Jurkat, Clone E6-1 (cell line): ENCODE data around the gene ZBTB7C.

ENCODE experiments used
- DNase-seq: peaks from one replicate; pipeline ENCODE4 v3.0.0-alpha.2; 2011; ENCODE audit warnings: low read depth, low spot score
- H3K4me3 ChIP-seq: 2 replicates; pipeline ENCODE4 v1.5.1; 2011; ENCODE audit warnings: mild to moderate bottlenecking, low read length, control low read depth, moderate library complexity

ZBTB7C gene

DNA sequence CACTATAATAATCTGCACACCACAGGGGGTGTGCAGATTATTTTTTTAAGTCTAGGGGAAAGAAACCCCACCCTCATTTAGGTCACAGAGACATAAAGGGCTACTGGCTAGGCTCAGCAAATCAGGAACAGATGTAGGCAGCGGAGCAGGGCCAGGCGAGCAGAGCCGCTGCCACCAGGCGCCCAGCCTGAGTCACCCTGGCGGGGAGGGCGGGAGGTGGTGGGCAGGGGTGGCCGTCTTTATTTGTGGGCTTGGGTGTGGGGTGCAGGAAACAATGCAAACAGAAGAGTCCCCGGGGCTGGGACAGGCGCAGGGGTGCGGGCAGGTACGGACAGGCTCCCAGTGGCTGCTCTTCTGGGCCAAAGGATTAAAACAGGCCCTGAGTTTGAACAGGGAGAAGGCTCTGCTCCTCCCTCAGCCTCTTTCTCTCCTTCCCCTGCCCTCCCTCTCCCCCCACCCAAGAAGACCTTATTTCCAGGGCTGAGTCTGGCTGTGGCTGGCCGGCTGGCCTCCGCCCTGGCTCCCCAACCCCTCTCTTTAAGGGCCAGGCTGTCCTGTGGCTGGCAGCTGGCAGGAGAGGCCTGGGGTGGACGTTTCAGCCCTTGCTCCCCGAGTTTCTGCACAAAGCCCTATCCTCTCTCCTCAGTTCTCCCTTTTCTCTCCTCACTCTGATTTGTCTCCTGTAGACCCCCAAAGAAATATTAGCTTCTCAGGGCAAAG, 335.8 kb downstream of the ZBTB7C start:
- H3K4me3 ChIP-seq = no peak overlapping the region
- DNase-seq = no peak

DNA sequence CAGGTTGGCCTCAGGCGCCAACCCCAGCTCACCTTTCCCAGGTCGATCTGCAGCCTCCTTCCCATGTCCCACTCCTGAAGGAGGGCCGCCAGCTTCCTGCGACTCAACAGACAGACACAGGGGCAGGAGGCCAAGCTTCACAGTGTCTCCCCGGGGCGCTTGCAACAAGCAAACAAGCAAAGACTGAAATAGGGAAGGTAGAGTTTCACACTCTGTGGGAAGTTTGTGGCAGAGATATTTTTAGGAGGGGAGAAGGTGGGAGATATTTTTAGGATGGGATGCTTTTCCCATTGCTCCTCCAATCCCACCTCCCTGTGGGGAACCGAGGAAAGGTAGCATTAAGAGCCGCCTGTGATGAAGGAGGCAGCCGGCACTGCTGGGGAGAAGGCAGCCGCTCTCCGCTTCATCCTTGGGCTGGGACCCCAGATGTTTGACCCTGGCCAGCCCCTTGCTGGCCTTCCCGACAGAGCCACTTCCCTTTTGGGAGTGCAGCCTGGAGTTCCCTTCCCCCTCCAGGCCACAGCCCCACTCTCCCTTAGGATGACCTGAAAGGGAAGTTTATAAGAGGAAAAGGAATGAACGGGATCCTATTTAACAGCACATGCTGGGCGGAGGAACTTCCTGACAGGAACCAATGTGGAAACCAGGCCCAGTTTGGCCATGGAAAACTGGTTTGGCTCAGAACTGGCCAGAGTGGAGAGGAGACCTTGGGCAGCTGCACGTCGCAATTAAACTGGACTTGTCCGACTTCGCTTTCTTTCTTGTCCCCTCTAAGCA, 336.6 kb downstream of the ZBTB7C start:
- no peak for DNase-seq
- H3K4me3 ChIP-seq = no peak overlapping the region

DNA sequence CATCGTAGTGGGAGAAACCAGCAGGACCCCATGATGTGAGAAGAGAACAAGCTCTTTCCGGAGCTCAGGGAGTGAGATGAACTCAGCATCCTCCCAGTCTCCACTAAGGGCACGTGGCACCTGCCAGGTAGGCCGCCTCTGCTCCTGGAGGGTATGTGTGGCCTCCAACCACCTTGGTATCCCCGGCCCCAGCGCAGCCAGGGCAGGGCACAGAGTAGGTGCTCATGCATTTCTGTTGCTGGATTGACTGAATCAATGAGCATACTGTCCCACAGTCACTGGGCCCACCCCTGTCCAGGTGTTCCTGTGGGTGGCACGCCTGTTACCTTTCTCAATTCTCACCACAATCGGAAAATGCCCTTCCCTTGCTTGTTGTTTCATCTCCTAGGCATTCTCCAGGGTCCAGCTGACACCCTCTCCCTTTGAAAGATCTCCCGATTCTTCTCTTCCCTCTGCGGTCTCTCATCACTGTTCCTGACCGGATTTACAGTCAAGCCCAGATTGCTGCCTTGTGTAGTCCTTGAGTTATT, 340.2 kb downstream of the ZBTB7C start:
- no peak overlapping the region for H3K4me3 ChIP-seq
- no peak for DNase-seq

DNA sequence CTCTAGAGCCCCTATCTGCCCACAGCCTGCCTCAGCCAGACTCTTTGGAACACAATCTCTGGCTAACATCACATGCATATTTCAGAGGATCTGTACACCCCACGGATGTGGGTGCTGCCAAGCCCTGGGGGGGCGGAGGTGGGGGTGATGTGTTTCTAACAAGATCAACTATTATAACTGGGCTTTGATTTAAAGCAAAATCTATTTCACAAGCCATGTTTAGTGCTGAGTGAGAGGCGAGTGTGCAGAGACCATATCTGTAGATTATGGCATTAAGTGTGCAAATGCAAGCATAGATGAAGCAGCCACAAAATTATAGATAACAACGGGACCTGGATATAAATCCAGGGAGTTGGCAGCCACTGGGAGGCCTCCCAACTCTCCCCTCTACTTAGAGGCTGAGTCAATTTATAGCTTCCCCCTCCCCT, 342.9 kb downstream of the ZBTB7C start:
- H3K4me3 ChIP-seq = no peak overlapping the region
- DNase-seq = no peak

DNA sequence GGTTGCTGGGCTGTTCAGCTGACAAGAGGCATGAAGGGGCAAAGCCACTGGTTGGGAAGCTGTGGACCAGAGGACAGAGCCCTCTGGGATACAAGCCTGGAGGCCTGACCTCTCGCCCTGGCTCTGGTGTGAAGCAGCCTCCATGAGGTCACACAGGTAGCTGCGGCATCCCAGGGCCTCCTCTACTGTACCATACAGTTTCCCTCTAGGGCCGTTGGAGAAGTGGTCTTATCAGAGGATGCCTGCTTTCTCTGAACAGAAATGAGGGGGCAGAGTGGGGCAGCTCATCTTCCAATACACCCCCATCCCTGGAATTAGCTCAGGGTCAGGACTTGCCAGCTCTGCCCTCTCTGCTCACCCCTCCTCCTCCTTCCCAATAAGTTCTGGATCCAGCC, 343.6 kb downstream of the ZBTB7C start:
- H3K4me3 ChIP-seq = no peak overlapping the region
- DNase-seq = no peak

DNA sequence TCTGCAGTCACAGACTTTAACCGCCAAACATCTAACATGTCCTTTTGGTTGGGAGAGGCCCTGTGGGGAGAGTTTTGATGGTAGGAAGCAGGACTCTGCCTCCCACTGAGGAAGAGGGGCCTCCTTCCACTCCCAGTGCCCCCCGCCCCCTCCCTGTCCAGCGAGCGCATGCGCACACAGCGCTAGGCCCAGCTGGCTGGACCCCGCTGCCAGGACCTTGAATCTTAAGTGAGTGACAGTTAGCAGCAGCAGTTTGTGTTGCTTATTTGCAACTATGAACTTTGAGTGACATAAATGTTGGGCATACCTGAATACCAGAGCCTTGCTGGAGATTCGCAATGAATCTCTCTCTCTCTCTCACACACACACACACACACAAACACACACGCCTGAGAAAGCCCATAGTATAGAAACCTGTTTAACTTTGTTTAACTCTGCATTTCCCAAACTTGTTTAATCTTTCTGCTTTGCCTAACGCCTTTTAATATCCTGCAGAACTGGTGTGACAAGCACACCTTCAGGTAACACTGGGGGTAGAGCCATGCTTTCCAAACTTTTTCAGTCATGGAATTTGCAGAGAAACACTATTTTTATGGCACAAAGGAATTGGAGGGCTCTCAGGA, 344.1 kb downstream of the ZBTB7C start:
- H3K4me3 ChIP-seq = no peak overlapping the region
- no peak for DNase-seq

DNA sequence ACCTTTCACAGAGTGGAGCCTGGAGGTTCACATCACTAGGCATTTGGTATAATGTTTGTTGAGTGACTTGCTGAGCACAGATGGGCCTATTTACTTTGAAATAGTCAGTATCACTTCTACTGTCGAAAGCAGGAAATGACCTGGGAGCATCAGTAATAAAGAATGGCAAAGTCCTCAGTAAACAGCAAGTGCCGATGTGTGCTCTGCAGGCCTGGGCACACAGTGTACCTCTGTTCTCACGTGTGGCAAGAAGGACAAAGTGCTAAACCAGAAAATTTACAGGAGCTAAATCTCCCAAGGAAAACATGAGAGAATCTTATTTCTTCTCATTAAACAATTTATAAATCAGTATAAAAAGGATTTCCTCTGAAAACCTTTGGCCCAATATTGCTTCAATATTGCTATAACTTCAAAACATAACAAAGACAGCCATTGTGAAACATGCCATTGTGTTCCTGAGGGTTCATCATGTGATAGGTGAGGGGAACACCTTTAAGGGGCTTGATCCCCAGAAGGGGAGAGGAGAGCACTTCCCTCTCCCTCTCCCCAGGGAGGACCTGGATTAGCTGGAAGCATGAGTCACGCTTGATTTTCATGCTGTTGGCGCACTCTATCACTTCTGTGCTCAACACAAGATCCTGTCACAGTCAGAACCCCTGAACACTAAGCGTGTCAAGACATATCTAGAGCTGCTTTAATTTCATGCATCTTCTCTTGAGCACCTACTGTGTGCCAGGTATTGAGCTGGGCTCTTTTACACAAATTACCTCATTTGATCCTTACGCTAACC, 347.2 kb downstream of the ZBTB7C start:
- no peak overlapping the region for H3K4me3 ChIP-seq
- no peak for DNase-seq

DNA sequence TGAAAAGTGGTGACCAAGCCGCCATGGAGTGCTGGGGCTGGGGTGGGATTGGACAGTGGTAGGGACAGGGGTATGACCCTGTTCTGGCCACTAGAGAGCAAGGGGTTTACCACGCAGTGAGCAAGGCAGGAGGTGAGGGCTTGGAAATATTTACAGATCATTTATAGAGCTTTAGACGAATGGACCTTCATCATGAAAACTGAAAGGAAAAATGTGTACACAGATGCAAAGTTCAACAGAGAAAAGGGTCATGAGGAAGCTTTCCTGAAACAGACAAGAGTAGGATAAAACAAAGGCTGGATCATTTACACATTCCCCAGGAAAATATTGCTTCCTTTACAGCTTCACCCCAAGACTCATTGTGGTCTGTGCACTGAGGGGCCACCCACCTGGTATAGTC, 348.2 kb downstream of the ZBTB7C start:
- no peak overlapping the region for H3K4me3 ChIP-seq
- no peak for DNase-seq

DNA sequence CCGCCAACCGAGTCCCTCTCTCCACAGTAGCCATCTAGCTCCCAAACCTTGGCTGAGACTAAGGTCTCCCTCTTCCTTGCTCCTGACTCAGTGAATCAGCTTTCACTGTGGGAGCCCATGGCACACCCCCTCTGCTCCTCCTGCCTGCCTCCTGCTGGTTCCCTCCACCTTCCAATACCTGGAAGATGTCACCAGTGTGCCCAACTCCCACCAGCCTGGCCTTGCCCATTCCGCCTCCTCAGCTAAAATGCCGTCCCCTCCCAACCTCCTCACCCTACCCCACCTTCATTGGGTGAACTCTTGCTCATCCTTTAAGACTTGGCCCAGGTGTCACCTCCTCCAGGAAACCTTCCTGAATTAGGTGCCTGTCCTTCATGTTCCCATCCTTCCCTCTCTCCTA, 348.8 kb downstream of the ZBTB7C start:
- no peak overlapping the region for H3K4me3 ChIP-seq
- DNase-seq = no peak

DNA sequence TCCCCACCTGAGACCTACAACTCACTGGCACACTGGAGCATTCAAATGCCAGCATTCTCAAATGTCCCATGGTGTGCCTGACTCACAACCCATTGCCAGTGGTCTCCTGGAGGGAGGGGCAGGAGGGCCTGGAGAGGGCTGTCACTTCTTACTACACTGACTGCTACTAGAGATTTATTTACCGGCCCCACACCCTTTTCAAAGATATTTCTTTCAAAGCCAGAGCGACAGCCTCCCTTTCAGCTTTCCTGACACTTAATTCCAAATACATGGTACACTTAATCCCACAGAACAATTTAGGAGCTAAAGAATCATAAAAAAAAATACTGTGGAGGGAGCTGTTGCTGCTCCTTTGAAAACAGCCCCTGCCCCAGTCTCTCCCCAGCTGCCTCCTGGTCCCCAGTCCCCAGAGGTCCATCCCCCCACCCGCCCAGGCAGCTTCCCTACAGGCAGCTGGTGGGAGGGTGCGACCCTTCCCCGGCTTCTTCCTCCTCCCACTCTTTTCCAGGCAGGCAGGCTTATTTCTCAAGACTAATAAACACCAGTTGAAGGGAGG, 349.6 kb downstream of the ZBTB7C start:
- no peak overlapping the region for H3K4me3 ChIP-seq
- no peak for DNase-seq

DNA sequence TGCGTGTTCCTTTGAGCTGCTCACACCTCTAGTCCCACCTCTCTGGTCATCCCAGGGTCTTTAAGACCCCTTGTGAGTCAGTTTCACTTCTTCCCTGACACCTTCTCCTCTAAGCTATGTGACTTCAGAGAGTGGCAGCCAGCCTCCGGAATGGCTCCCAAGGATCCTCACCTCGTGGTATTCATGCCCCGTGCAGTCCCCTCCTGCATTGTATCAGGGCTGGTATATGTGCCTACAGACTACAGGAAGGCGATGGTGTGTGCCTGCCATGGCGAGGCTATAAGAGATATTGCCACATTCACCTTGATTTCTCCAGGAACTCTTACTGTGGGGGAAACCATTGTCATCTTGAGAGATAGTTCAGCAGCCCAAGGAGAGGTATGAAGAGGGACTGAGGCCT, 350.7 kb downstream of the ZBTB7C start:
- no peak overlapping the region for H3K4me3 ChIP-seq
- DNase-seq = no peak

DNA sequence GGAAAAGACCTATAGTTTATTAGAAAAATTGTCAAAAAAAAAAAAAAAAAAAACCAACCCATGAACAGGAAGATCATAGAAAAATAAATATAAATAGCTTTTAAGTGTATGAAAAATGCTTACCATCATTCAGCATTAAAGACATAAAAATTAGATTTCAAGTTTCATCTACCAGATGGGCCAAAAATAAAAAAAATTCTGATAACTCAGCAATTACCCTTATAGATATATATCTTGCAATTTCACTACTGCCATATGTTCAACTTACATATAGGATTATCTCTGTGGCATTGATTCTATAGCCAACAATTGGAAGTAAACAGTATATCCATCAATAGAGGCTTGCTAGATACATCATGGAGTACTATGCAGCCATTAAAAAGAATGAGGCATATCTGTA, 352.2 kb downstream of the ZBTB7C start:
- no peak overlapping the region for H3K4me3 ChIP-seq
- DNase-seq = no peak

DNA sequence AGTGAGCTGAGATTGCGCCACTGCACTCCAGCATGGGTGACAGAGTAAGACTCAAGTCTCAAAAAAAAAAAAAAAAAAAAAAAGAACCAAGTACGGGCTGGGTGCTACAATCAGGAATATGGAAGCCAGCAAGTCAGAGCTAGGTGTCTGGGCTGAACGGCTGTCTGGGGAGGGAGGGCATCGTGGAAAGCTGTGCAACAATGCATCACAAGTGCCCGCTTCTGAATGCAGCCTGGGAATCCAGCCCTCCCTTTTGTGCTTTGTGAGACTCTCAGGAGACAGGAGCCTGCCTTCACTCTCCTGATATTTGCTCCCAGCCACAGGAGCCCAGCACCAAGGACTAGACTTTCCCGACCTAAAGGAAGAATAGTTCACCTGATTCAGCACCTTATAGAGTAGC, 353.8 kb downstream of the ZBTB7C start:
- no peak overlapping the region for H3K4me3 ChIP-seq
- no peak for DNase-seq

DNA sequence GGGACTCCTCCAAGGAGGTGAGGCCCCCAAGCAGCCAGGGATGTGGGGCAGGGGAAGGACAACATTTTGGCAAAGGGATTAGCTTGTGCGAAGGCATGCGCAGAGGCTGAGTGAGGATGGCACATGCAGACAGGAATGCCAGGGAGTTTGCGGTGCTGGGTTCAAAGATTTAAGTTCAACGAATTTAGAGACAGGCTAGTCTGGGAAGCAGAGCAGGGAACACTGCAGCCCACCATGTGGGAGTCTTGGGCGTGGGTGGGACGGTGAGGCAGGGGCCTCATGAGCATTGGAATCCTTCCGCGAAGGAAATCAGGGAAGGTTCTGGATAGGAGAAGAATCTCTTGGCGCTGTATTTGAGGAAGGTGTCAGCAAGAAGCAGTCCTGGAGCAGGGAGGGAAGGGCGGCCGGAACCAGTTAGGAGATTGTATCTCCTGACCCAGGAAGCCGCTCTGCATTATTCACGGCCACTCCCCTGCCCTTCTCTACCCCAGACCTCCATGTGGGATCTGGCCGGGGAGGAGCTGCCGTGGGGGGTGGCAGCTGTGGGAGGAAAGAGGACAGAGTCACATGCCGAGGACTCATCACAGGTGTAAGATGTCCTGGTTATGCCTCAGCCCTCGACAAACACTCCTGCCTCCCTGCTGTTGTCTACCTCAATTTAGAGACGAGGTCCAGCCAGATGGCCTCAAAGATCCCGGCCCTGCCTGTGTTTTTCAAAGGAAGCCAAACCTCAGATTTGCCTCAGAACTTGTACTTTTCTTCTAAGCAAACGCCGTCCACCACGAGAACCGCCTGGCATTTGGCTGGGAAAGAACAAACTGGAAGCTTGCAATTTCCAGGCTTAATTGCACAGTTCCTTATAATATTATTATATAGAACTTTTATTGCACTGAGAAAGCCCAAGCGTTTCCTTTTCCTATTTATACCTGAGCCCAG, 355.0 kb downstream of the ZBTB7C start:
- DNase-seq = no peak
- H3K4me3 ChIP-seq = no peak overlapping the region

DNA sequence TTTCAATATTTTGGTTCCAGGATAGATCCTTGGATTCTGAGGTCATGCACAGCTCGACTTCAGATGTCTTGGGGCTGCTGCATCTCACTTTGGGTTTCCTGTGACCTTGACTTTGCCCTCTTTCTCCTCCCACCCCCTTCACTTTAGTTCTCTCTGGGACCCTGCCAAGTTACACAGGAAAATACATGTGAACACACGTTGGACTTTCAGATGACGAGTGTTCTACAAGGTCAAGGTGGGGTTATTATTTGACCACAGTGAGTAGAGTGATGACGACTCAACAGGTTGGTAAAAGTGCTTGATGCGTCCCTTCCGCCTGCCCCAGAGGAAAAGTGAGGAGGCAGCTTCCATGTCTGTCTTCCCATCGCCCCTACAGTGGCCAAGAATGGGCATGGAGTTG, 356.3 kb downstream of the ZBTB7C start:
- no peak for DNase-seq
- no peak overlapping the region for H3K4me3 ChIP-seq

DNA sequence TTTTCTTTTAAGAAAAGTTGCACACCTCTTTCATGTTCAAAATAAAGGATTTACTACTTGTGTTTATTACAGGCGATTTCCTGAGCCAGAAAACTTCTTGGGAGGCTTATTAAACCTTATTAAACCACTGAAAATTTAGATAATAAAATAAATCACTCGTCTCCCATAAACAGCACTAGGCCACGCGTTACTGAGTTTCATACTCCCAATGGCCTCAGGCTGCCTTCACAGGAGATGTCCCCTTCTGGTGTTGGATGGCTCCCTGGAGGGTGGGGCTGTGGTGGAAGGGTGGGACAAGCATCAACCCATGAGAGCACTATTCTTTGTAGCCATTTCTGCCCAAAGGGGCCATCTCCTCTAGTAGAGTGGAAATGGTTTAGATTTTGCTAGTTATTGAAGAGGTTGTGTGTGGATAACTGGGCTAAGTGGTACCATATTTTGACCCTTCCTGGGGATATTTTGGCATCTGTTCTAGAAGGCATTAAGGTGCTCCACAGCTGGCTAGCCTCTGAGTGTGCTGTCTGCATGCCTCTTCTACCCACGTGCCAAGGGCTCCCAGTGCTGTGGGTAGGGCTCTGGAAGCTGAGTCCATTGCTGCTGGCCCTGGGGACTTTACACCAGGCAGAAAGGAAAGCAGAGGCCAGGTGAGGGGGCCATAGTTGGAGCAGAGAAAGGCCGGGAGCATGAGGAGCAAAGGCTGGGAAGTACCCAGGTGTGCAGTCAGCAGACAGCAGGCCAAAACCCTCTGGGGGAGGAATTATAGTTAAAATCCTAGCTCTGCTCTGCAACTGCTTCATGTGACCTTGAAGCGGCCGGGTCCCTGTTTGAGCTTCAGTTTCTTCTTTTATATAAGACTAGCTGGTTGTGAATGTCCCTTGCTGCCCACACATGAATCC, 357.0 kb downstream of the ZBTB7C start:
- no peak overlapping the region for H3K4me3 ChIP-seq
- DNase-seq = no peak

DNA sequence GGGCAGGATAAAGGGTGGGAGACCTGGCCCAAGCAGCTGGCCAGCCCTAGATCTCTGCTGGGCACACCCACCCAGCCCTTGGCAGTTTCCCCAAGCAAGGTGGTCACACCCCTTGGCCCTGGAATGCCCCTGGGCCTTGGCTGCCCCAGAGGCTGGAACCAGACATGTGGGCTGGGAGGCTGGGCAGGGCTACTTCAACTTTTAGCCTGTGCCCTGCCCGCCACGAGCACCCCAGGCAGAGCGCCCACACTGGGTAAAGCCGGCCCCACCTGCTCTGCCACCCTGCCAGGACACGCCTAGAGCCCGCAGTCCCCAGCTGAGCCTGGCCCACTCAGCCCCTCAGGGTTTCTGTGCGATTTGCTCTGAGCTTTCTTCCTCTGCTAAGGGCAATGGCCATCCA, 359.0 kb downstream of the ZBTB7C start:
- DNase-seq = no peak
- H3K4me3 ChIP-seq = no peak overlapping the region
